ENCODE results near the gene MYO18A. TPM values are rescaled to one million over a fixed set of nuclear protein-coding genes. Genes with fewer than 3 reads are reported as not detected.

Gene MYO18A
- total and polyA plus RNA-seq, 10 of the 15 experiments (the other 5 are each of a cell fraction or from before 2014, with no cell fraction given): 2.9 to 66.0 (median 24.5) TPM

GRCh38 chr17:29151567-29151966 lies 28.6 kb downstream of the MYO18A start:
- TF ChIP-seq CTCF (IDR thresholded peaks at IDR 0.05 in 2 of 3, conservative IDR thresholded peaks at IDR 0.05 in 1 of 3; ENCODE audit: control insufficient read depth in 2 of 3, extremely low read depth in 1 of 3, insufficient read depth in 1 of 3, low read depth in 3 of 3, low read length in 3 of 3): no peak
- TF ChIP-seq STAT3 (IDR thresholded peaks at IDR 0.05; ENCODE audit: low read depth, low read length): no peak
- FAIRE-seq: no peak
- ChIA-PET RAD21 (ENCODE audit: unreplicated experiment) (interaction anchor here (4.6 to 8.6 kb wide), 2 partner anchors 12 to 27 kb away, joined by 49 to 207 read pairs; partner anchors contain the start of gene MYO18A), CTCF (no interaction called here), SMC1A (ENCODE audit: uncharacterized antibody, unreplicated experiment) (interaction anchor here (1.2 to 8.9 kb wide), 3 partner anchors 24 to 66 kb away, joined by 3 to 150 read pairs (median 5); partner anchors contain the start of gene MYO18A), POLR2A (no interaction called here)
- no TSS peak for BruUV-seq (replicated peaks)
- Histone ChIP-seq H3K9me3 (replicated peaks; ENCODE audit: control insufficient read depth, insufficient read depth, low read length) (no peaks in the 10 kb centered on the region), H2AFZ (ENCODE audit: control insufficient read depth, low read depth, low read length) (no peak overlapping the region), H4K20me1 (ENCODE audit: control insufficient read depth, insufficient read depth) (no peaks in the 10 kb centered on the region), H3K27ac (ENCODE audit: control insufficient read depth, insufficient read depth) (no peak overlapping the region), H3K4me2 (ENCODE audit: control insufficient read depth, insufficient read depth) (no peak overlapping the region), H3K79me2 (ENCODE audit: control insufficient read depth, insufficient read depth, low read length) (peaks cover 2% of the 10 kb centered on the region; the same call in 1 of the 2 replicates), H3K9ac (ENCODE audit: control insufficient read depth, insufficient read depth, low read length) (no peak overlapping the region), H3K4me1 (ENCODE audit: control insufficient read depth, insufficient read depth, low read length) (peaks cover 26% of the 10 kb centered on the region), H3K4me3 (no peak overlapping the region), H3K36me3 (ENCODE audit: control insufficient read depth in 2 of 2, insufficient read depth in 2 of 2, low read length in 1 of 2) (no peaks in the 10 kb centered on the region; a peak in 2 of 4 replicates), H3K27me3 (replicated peaks in 1 of 2; ENCODE audit: control insufficient read depth in 2 of 2, insufficient read depth in 2 of 2, low read length in 1 of 2) (no peaks in the 10 kb centered on the region)
- in situ Hi-C loops (cut with MboI): no loop called here
- 75% methylated on average over 4 of the region's 4 CpGs for WGBS (ENCODE audit: insufficient coverage, insufficient replicate concordance, low lambda C conversion rate, missing lambda C conversion rate)
- intact Hi-C loops (cut with micrococcal nuclease; ENCODE audit: unreplicated experiment): no loop called here
- ATAC-seq: no peak
- DNase-seq (ENCODE audit: low read depth, low spot score): no peak

GRCh38 chr17:29150161-29150560 lies 30.0 kb downstream of the MYO18A start:
- WGBS (ENCODE audit: insufficient coverage, insufficient replicate concordance, low lambda C conversion rate, missing lambda C conversion rate): 97% methylated on average over 2 of the region's 2 CpGs
- FAIRE-seq: no peak
- DNase-seq (ENCODE audit: low read depth, low spot score): no peak
- Histone ChIP-seq H3K4me3 (no peak overlapping the region), H3K4me2 (ENCODE audit: control insufficient read depth, insufficient read depth) (no peak overlapping the region), H3K9me3 (replicated peaks; ENCODE audit: control insufficient read depth, insufficient read depth, low read length) (no peaks in the 10 kb centered on the region), H2AFZ (ENCODE audit: control insufficient read depth, low read depth, low read length) (peak overlapping the region; percentile 87), H3K27me3 (replicated peaks in 1 of 2; ENCODE audit: control insufficient read depth in 2 of 2, insufficient read depth in 2 of 2, low read length in 1 of 2) (no peaks in the 10 kb centered on the region), H3K27ac (ENCODE audit: control insufficient read depth, insufficient read depth) (peak overlapping the region; percentile 73), H4K20me1 (ENCODE audit: control insufficient read depth, insufficient read depth) (no peaks in the 10 kb centered on the region), H3K4me1 (ENCODE audit: control insufficient read depth, insufficient read depth, low read length) (peaks cover 30% of the 10 kb centered on the region), H3K36me3 (ENCODE audit: control insufficient read depth in 2 of 2, insufficient read depth in 2 of 2, low read length in 1 of 2) (no peaks in the 10 kb centered on the region; a peak in 2 of 4 replicates), H3K79me2 (ENCODE audit: control insufficient read depth, insufficient read depth, low read length) (peaks cover 2% of the 10 kb centered on the region; the same call in 1 of the 2 replicates), H3K9ac (ENCODE audit: control insufficient read depth, insufficient read depth, low read length) (no peak overlapping the region)
- intact Hi-C loops (cut with micrococcal nuclease; ENCODE audit: unreplicated experiment): no loop called here
- ATAC-seq: no peak
- RAD21 ChIA-PET (ENCODE audit: unreplicated experiment): interaction anchor here (1.3 to 8.6 kb wide), 12 partner anchors 11 to 220 kb away, joined by 3 to 207 read pairs (median 17); partner anchors contain the start of genes MYO18A and NUFIP2
- CTCF ChIA-PET: interaction anchor here (0.6 to 14.6 kb wide), 20 partner anchors 10 to 387 kb away, joined by 3 to 371 read pairs (median 6); partner anchors contain the start of genes MYO18A and NUFIP2
- BruUV-seq (replicated peaks): no TSS peak
- SMC1A ChIA-PET (ENCODE audit: uncharacterized antibody, unreplicated experiment): interaction anchor here (0.6 to 8.9 kb wide), 18 partner anchors 10 to 219 kb away, joined by 3 to 158 read pairs (median 4); partner anchors contain the start of gene MYO18A
- TF ChIP-seq RUNX3 (IDR thresholded peaks at IDR 0.05; ENCODE audit: low read length) (0 out of 2 replicates have a peak, but pooled peaks have one; percentile 8), BRCA1 (IDR thresholded peaks at IDR 0.05; ENCODE audit: low read depth, low read length) (no peak)
- POLR2A ChIA-PET: interaction anchor here (0.9 to 4.7 kb wide), 13 partner anchors 10 to 144 kb away, joined by 3 to 54 read pairs (median 4); partner anchors contain the start of genes MYO18A and NUFIP2
- in situ Hi-C loops (cut with MboI): no loop called here

Data from GM12878 (cell line).